ENCODE measurements around the gene SFI1.

DNA sequence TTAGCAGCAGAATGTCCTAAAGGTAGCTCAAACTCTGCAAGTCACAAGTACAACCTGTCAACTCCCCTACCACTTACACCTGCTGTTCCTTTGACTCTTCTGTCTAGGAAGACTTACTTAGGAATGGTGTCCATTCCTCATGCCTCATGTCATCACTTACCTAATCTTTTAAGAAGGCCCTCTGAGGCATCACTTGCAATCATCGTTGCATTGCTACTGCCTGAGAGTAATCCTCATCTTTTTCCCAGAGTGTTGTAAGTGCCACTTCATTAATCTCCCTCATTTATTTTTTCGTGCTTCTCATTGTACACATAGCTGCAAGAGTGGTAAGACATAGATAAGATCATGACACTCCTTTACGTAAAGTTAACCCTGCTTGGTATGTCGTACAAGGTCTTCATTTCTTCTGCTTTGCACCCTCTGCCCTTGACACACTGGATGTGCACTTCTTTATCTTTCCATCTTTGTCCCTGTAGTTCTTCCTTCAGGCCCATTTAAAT, 54.6 kb downstream of the SFI1 start:
- TF ChIP-seq CTCF (IDR thresholded peaks at IDR 0.05): no peak
- TF ChIP-seq POLR2A (IDR thresholded peaks at IDR 0.05): no peak

Data from testis (tissue), 2 donors.